SH-SY5Y (cell line): ENCODE measurements around the gene JAZF1.

Experiments used
- GATA2 ChIP-seq: IDR thresholded peaks from 2 replicates; pipeline ENCODE4 v1.6.1; 2011; ENCODE audit warnings: mild to moderate bottlenecking, low read depth, low read length
- GATA3 ChIP-seq: IDR thresholded peaks from 2 replicates; pipeline ENCODE4 v1.6.1; 2011; ENCODE audit warnings: low read depth, mild to moderate bottlenecking, low read length, moderate library complexity

The JAZF1 gene

DNA sequence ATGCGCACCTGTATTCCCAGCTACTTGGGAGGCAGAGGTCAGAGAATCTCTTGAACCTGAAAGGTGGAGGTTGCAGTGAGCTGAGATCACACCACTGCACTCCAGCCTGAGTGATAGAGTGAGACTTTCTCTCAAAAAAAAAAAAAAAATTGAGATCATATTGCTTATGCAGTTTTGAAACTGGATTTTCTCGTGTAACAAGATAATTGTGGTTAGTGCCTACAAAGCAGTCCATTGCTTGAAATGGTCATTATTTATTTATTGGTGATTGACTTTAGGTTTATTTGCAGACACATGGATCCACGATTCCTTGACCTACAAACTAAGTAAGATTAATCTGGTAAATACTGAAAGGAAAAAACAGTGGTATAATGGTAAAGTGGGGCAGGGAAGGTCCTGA lies 290.8 kb downstream of the JAZF1 start:
- TF ChIP-seq GATA2 (no peak), GATA3 (no peak)

DNA sequence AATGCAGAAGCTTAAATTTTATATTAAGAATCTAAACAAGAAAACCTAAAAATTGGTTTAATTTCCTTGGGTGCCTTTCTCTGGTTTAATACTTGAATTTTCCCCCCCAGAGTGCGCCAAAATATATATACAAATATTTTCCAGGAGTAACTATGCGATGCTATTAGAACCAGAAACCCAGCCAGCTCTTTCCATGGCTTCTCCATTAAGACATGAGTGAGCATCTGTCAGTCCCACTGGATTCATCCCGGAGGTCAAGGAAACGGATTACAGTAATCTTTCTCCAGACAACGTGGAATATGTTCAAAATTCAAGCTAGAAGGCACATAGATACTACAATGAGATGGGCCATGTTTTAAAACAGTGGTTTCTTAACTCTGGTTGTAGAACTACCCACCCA lies 291.9 kb downstream of the JAZF1 start:
- TF ChIP-seq GATA2 (no peak), GATA3 (no peak)

DNA sequence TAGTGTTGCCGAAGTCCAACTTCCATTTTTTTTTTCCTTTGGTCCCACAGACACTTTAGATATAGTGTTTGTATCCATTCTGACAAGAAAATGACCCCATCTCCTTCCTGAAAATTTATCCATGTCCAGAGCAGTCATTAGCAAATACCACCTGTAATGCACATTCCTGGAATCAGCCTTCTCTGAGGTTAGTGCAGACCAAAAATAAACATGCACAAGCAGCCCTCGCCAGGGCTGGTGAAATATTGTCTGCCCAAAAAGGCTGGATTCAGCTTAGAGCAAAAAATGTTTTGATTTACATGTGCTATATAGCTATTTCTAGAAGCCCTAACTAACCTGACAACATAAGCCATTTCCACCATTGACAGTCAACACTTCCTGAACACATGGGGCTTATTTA lies 294.9 kb downstream of the JAZF1 start:
- TF ChIP-seq GATA2 = no peak

DNA sequence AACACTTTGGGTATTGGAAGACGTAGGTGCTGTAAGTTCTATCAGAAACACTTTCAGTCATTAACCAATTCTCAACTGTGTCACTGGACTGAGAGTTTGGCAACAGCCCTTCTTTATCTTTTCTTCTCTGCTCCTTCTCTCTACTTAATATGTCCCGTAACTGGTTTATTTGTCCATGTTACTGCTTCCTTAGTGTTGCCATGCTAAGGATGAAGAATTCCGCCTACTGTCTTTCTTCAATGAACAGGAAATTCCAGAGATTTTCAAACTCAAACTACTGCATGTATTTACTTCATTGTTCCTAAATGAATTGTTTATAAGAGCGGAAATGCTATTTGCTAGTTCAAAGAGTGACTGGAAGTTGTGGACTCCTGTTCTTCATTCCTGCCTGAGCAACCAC lies 296.9 kb downstream of the JAZF1 start:
- TF ChIP-seq GATA2 (no peak), GATA3 (no peak)

DNA sequence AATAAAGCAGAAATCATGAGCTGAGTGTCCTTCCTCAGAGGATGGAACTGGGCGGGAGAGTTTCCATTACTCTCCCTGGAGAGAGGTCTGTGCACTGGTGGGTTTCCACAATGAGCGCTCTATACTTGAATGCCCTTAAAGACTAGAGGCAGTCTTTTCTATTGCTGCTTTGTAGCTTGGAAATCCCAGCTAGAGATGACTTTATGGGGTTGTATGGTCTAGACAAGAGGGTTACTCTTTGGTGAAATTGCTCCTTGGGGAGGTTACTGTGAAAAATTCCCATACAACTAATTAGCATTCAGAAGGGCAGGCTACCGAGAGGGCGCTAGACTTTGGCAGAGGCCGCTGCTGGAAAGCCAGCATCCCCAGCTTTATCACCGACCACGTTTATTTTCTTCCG lies 303.8 kb downstream of the JAZF1 start:
- TF ChIP-seq GATA2 (no peak), GATA3 (no peak)

DNA sequence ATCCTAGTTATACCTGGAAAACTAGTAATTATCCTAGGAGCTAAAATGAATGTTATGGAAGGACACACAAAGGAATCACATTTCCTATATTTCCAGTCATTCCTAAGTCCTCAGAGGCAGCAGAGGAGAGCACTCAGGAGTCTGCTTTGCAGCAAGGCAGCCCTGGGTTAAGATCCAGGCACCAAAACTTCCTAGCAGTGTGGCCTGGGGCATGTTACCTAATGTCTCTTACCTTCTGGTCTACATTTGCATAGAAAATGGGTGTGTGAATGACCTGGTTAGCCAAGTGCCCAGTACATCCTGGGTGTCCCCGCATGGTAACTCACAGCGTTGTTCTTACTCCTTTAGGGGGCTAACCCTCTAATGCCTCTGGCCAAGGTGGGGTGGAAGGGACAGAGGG lies 304.8 kb downstream of the JAZF1 start:
- TF ChIP-seq GATA3 = no peak

DNA sequence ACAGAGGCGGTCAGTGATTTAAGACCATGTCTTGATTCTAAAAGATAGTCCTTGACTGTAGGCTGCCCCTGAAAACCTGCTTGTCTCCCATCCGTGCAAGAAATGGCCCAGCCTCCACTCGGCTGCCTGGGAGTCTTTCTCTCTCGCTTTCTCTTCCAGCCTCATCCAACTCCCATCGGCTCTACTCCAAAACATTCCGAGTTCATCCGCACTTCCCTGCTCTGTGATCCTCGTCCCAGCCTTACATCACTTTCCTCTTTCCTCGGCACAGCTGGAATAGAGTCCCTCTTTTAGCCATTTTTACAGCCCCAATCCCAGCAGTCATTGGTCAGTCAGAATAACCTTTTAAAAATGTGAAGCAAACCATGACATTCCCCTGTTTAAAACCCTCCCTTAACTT lies 305.5 kb downstream of the JAZF1 start:
- TF ChIP-seq GATA3 = no peak
- no peak for TF ChIP-seq GATA2

DNA sequence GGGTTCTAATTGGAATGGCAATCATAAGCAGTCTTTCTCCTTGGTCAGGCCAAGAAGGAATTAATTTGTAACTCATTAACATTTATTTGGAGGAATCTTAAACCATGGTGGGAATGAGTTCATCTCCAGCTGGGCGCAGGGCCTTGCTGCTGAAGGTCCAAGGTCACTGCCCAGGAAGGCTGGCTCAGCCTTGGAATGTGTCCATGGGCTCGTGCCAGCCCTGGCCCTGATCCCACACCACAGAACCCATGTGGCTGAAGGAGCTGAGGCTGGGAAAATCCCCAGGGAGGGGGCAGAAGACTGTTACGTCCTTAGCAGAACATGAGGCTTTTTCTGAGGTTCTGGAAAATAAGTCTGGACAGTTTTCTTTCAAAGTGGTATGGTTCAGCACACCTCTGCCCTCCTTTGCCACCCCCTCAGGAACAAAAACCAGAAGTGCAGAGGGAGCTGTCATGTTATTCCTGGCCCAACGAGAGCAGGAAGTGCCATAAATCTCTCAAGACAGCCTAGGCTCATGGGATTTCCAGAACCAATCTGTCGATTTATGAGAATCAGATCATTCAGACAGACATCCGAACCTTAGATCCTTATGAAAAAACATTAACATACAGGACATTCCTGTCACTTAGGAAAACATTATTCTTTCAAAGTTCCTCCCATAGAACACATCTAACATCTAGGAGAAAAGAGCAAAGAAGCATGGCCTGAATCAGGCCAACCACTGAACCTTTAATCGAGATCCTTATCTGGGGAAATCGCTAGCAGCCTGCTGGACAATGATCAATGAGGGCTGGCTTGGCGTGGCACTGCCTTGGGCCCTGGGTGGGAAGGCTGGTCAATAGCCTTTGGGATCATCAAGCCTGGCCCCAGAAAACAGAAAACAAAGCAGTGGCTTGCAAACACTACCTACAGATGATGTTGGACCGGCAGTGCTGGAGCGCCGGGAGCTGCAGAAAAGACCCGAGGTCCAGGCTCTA lies 306.3 kb downstream of the JAZF1 start:
- TF ChIP-seq GATA3 = no peak
- no peak for TF ChIP-seq GATA2

DNA sequence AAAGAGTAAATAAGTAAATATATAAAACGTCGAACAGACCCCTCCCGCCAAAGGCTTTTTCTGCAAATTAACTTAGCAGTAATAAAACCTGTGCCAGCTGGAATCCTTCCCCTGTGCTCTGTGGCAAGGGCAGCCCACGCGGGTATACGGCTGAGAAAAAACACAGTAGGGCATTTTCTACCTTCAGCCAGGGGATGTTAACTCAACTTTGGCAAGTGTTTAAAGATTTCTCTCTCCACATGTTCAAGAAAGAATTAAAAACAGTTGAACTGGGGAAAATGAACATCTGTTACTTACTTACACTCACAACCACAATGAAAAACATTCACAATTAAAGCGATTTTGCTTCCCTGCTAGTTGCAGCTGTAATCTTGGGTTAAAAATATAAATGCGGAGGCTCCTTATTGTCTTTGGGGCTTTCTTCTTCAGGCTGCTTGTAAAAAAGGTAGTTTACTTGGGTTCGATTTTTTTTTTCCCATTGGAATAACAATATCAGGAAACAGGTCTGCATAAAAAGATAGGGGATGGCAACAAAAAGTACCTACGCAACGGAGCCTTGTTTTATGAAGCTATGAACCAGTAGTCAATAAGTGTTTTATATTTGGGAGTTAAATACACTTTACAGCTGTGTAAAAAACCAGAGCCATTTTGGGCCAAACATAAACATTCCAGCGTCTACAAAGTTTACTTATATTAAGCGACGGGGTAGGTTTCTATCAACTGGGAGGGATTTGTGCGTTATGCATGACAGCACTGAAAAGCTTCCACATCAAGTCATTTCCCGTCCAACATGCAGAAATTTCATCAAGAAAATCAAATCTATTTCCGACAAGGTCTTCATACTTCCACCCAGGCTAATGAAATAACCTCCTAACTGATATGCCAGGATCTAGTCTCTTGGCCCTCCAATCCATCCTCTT lies 308.0 kb downstream of the JAZF1 start:
- no peak for TF ChIP-seq GATA2
- no peak for TF ChIP-seq GATA3

DNA sequence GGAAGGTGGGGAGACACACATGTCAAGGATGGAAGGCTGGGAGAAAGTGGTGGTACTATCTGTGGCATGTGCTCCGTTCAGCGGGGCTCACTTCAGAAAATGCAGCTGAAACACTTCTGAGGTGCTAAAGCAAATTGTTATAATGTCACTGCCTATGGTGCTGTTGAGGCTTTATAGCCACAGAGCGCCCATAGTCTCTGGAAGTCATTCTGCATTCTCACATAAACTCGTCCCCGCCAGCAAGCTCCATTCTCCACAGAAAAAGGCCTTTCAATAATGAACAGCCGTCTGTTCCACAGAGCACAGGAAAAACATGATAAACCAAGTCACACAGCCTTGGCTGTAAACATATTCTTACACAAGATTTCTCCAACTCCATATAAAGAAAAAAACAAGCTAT lies 308.7 kb downstream of the JAZF1 start:
- TF ChIP-seq GATA3 = no peak
- no peak for TF ChIP-seq GATA2

DNA sequence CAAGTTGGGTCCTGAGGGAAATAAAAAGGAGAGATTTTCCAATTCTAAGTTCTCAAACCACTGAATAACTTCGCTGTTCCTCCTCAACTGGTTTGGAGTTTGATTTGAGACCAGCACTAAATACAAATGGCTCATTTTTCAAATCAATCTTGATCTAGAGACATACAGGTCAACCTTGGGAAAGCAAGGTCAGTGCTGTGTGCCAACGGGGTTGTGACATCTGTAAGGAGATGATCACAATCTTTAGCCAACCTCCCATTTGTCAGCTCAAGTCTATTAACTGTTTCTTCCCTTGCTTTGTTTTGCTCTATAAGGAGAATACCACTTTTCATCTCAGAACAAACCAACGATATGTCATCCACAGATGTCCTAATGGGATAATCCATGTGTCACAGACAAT lies 309.5 kb downstream of the JAZF1 start:
- TF ChIP-seq GATA2 (no peak), GATA3 (no peak)

DNA sequence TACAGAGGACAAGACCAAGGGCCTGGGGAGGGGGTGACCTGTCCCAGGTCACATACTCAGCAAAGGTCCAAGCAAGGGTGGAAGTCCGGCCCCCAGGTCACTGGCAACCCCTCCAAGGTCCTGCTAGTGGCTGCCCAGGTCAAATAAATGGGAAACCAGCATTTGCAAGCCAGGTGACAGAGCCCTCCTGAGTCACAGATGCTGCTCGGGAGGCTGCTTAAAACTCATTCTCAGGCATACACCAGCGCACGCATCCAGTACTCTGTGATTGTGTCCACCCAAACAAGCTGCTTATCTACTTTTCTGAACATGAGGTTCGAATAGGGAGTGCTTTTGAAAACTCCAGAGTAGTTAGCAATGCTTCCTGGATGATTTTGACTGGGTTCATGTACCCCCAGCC lies 310.0 kb downstream of the JAZF1 start:
- TF ChIP-seq GATA2 (no peak), GATA3 (no peak)

DNA sequence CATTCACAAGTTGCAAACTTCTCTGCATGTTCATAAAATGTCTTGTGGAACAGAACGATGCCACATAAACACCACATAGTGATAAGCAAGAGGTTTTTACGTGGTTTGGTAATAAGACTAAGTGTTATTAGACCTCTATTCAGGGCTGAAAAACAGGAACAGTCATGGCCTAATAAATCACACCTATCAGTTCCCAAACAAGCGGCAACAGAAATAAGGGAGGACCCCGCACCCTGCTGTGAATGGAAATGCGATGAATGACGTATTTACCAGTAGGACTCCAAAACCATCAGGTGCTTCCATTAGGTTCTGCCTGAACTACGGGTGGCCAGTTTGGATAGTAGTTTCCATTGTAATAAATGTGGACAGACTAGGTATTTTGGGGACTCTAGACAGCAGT lies 311.5 kb downstream of the JAZF1 start:
- TF ChIP-seq GATA2 = no peak
- TF ChIP-seq GATA3 = no peak

DNA sequence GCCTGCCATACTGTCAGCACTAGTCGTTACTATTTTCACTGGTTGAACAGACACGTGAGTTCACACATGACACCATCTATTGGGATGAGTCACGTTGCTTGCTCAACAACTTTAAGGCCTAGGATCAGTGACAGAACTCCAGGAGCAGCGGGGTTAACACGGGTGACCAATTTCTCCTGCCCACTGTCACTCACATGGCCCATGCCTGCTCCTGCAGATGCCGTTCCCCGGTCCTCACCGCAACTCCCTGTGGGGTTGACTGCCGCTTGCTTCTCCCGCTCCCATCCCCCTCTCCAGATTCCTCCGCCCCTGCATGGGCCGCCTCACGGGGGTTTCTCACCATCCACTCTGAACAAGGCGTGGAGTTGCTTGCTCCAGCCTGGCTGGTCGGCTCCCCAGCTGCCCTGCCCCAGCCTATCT lies 312.5 kb downstream of the JAZF1 start:
- no peak for TF ChIP-seq GATA2
- TF ChIP-seq GATA3 = no peak
